H1 (cell line): ENCODE measurements around the gene PRR36. TPM values are rescaled to one million over a fixed set of nuclear protein-coding genes. Genes with fewer than 3 reads are reported as not detected.

Experiments
- BCL11A ChIP-seq, 2 experiments: IDR thresholded peaks; one replicate each; pipeline ENCODE4 v1.6.1; 2011; ENCODE audit warnings: low read depth in 2 of 2, low read length in 2 of 2, mild to moderate bottlenecking in 2 of 2
- BRCA1 ChIP-seq: IDR thresholded peaks from 2 replicates; pipeline ENCODE4 v1.6.1; 2012; ENCODE audit warnings: low read depth, low read length, improper control_type of control experiment
- CBX8 ChIP-seq: fragments of 300-800, 300-1000 bp; sonication (generic); IDR thresholded peaks from 2 replicates; pipeline ENCODE4 v1.7.1; 2016; ENCODE audit warnings: low read depth, low read length, borderline replicate concordance
- EZH2 ChIP-seq: fragments of 200-600 bp; sonication (generic); IDR thresholded peaks from 2 replicates; pipeline ENCODE4 v1.7.1; 2012; ENCODE audit warnings: low read depth, mild to moderate bottlenecking, moderate library complexity, low read length, inconsistent platforms; ENCODE audit not compliant: severe bottlenecking
- FOSL1 ChIP-seq: IDR thresholded peaks from 2 replicates; pipeline ENCODE4 v1.6.1; 2011; ENCODE audit warnings: mild to moderate bottlenecking, low read depth, low read length, moderate library complexity; ENCODE audit not compliant: insufficient read depth
- KDM4A ChIP-seq: IDR thresholded peaks from one replicate; pipeline ENCODE4 v1.7.1; 2012; ENCODE audit warnings: low read depth, mild to moderate bottlenecking, moderate library complexity, low read length, inconsistent platforms; ENCODE audit not compliant: severe bottlenecking
- PHF8 ChIP-seq: fragments of 200-600 bp; sonication (generic); conservative IDR thresholded peaks from 2 replicates; pipeline ENCODE4 v1.7.1; 2012; ENCODE audit warnings: low read depth, mild to moderate bottlenecking, inconsistent platforms, low read length, moderate library complexity
- SP4 ChIP-seq: IDR thresholded peaks from 2 replicates; pipeline ENCODE4 v1.6.1; 2012; ENCODE audit warnings: low read length, inconsistent platforms
- SRF ChIP-seq: IDR thresholded peaks from 2 replicates; pipeline ENCODE4 v1.6.1; 2011; ENCODE audit warnings: mild to moderate bottlenecking, low read depth, low read length, moderate library complexity
- polyA plus RNA-seq, 7 experiments: library from polyadenylated mRNA; depleted of rRNA in 3 of 7; stranded (reverse) in 5 of 7; unstranded in 2 of 7; fragments of >200 nt in 5 of 7; fragments of 200-250 nt in 2 of 7; gene quantifications; 1 replicate in 5 of 7; 2 replicates in 1 of 7; 4 replicates in 1 of 7; pipeline versions ENCODE4 v1.2.1 to v1.2.3, GENCODE V29; 2011 to 2013; ENCODE audit warnings: missing spikeins in 2 of 7, mixed read lengths in 2 of 7
- total RNA-seq: library from RNA; stranded (reverse); fragmentation: NEBNext Ultra II Directional; extraction: Animal tissue kit (Norgen Biotek cat#: 25700); gene quantifications from 2 replicates; pipeline ENCODE4 v1.2.1, GENCODE V29; 2021

PRR36 gene
- total and polyA plus RNA-seq, 2 of the 8 experiments (the other 6 are each of a cell fraction or from before 2014, with no cell fraction given) = 1.6 to 23.9 TPM

DNA sequence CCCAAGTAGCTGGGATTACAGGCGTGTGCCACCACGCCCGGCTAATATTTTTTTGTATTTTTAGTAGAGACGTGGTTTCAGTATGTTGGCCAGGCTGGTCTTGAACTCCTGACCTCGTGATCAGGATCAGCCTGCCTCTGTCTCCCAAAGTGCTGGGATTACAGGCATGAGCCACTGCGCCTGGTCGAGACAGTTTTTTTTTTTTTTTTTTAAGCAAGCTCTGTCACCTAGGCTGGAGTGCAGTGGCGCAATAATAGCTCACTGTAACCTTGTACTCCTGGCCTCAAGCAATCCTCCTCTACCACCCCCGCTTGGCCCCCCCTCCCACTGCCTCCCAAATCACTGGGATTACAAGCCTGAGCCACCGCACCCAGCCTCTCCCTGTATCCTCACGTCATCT is 23.1 kb upstream of the PRR36 start (continued):
- TF ChIP-seq EZH2 (no peak), KDM4A (no peak), BRCA1 (no peak), SP4 (no peak), PHF8 (no peak), CBX8 (no peak), SRF (no peak), FOSL1 (no peak), BCL11A (IDR thresholded peaks at IDR 0.05; ENCODE audit: low read depth in 2 of 2, low read length in 2 of 2) (no peak)
